G401 (cell line): ENCODE measurements around the gene CPA1. TPM values are rescaled to one million over a fixed set of nuclear protein-coding genes. Genes with fewer than 3 reads are reported as not detected.
"Not testable (repeated sequence)": the region's sequence is repeated elsewhere in the genome, so short reads cannot be mapped to it uniquely, and the experiment has no call there.

Experiments used
- DNase-seq: peaks from one replicate; pipeline ENCODE4 v3.0.0-alpha.2; 2015; ENCODE audit warnings: low spot score
- in situ Hi-C: cut with HindIII; loops from 2 replicates; pipeline ENCODE4 v1.10.0; 2016; ENCODE audit warnings: low sequenced_read_pairs, mixed read lengths
- total RNA-seq: library from RNA; depleted of rRNA; stranded (reverse); fragments of >200 nt; shearing (Covaris generic); gene quantifications from 2 replicates; pipeline ENCODE4 v1.2.3, GENCODE V29; 2014

The CPA1 gene
- total RNA-seq, 1 experiment from 2014 or later = not detected

- no peak for DNase-seq
- in situ Hi-C loops = no loop called here
These were observed 11.1 kb upstream of the CPA1 start for GRCh38 chr7:130369110-130369711.

DNA sequence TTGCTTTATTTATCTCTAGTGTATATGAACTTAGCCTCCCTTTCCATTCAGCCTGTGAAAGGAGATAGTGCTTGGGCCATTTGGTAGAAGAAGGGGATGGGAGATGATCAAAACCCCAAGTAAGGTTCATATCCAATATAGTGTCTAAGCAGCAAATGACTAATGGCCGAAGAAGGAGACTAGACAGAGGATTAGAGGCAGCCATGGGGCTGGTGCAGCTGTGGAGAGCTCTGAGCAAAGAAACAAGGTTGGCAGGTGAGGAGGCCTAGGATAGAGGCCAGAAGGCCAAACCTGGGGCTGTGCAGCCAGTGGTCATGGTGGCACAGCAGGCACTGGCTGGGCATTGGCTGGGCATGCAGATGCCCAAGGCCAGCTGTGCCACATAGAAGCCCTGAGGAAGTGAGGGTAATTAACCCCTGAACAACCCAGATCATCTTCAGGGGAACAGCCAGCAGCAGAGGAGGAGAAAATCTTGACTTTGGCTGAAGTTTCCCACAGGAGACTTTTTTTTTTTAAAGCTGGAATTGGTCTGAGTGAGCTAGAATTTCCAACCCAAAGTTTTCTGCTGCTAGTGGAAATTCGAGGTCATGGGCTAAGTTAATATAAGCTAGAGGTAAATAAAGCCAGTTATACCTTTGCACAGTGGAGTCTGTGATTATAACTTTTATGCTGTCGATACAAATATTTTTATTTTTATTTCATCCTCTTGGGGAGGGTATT is 10.3 kb upstream of the CPA1 start:
- in situ Hi-C loops = no loop called here
- DNase-seq = no peak

GRCh38 chr7:130371046-130371445 is 9.2 kb upstream of the CPA1 start:
- in situ Hi-C loops = no loop called here
- no peak for DNase-seq

DNA sequence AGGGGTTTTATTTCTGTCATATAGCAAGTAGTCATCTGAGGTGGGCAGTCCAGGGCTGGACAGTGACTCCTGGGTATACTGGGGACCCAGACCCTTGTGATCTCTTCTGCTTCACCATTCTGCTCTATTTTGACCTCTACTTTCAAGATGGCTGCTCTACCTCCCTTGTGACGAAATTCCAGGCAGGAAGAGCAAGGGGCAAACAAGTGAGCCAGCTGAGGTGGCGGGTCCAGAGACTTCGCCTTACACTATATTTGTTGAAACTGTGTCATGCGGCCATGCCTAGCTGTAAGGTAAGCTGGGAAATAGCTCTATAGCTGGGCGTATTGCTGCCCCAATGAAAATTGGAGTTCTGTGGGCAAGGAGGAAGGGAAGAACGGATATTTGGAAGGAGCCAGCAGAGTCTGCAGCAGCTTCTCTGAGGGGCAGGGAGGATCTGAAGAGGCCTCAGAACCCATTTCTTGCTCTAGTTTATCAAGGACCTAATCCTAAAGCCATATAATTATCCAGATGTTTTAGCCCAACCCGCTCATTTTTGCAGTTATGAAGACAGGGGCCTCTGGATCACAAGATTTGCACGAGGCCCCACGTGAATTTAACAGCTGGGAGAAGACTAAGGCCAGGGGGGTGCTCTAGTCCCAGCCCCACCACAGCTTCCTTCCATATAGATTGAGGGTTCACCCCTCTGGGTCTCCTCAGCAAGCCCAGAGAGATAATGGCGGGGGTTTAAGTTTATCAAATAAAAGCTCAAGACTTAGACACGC is 7.7 kb upstream of the CPA1 start:
- DNase-seq = no peak
- in situ Hi-C loops = no loop called here

DNA sequence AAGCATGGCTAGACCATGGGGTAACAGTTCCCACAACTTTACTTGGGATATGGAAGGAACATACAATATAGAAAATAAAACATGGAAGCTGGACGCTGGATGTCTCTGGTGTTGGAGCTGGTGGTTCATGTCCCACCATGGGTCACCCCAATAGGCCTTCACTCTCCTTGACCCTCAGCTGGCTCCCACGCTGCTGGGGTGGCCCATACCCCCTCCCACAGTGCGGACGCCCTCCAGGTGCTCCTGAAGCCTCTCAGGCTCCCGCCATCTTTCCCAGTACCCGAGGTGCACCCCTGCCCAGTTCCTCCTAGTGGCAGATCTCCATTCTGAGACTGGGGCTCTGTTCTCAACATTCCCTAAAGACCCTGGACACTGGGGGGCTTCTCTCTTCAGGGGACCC is 5.8 kb upstream of the CPA1 start:
- in situ Hi-C loops = no loop called here
- no peak for DNase-seq

DNA sequence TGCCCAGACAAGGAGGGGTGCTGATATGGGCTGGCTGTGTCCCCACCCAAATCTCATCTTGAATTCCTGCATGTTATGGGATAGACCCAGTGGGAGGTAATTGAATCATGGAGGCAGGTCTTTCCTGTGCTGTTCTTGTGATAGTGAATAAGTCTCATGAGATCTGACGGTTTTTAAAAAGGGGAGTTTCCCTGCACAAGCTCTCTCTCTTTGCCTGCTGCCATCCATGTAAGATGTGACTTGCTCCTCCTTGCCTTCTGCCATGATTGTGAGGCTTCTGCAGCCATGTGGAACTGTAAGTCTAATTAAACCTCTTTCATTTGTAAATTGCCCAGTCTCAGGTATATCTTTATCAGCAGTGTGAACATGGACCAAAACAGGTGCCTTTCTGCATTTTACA is 3.8 kb upstream of the CPA1 start:
- in situ Hi-C loops, DNase-seq: not testable (repeated sequence)

- no peak for DNase-seq
- in situ Hi-C loops = no loop called here
These were observed 3.1 kb upstream of the CPA1 start for GRCh38 chr7:130377178-130377577.

DNA sequence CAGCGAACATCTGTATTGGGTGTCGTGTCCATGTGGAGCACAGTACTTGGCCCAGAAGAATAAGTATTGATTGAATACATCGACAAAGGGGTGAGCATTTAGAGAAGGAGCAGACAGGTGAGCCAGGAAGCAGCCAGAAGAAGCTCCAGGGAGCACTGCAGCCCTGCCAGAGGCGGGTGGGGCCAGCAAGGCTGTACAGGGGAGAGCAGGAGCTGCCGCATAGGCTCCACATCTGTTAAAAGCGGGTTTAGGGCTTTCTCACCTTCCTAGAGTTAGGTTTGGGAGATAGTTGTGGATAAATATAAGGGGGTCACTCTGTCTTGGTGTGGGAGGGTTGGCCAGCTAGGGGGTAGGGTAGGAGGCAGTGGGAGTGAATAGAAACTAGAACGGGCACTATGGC is 1.3 kb upstream of the CPA1 start:
- DNase-seq = no peak
- in situ Hi-C loops = no loop called here

- in situ Hi-C loops = no loop called here
- DNase-seq = no peak
These were observed 768 bp upstream of the CPA1 start for GRCh38 chr7:130379532-130379920.

- in situ Hi-C loops = no loop called here
- DNase-seq = no peak
These were observed 664 bp downstream of the CPA1 start for GRCh38 chr7:130380861-130381455.

- DNase-seq = no peak
- in situ Hi-C loops = no loop called here
These were observed 1.4 kb downstream of the CPA1 start for GRCh38 chr7:130381468-130382312.

GRCh38 chr7:130383187-130383980 is 3.1 kb downstream of the CPA1 start:
- in situ Hi-C loops = no loop called here
- DNase-seq = no peak

GRCh38 chr7:130384371-130384801 is 4.1 kb downstream of the CPA1 start:
- no peak for DNase-seq
- in situ Hi-C loops = no loop called here

DNA sequence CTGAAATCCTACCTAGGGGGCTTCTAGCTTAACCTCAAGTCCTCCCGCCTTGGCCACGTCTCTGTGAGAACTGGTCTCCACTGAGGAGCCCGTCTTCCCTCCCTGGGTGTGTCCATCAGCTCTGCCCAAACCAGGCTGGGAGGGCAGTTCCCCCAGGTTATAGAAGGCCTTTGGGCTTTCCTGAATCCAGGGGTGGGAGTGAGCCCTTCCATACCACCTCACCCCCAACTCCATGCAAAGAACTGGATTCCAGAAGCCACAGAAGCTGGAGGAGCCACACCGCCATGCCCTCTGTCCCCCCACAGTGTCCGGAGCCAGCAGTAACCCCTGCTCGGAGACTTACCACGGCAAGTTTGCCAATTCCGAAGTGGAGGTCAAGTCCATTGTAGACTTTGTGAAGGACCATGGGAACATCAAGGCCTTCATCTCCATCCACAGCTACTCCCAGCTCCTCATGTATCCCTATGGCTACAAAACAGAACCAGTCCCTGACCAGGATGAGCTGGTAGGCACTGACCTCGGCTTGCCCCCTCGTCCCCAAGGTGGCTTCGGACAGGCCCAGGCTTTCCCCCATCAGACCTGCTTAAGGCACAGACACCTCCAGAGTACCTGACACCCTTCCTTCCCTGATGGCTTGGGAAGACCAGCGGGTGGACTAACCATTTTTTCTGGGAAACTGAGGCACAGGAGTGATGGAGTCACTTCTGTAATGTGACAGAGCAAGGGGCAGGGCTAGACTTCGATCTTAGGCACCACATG is 4.7 kb downstream of the CPA1 start:
- DNase-seq = no peak
- in situ Hi-C loops = no loop called here

- in situ Hi-C loops = no loop called here
- DNase-seq = no peak
These were observed 5.3 kb downstream of the CPA1 start for GRCh38 chr7:130385600-130386066.

DNA sequence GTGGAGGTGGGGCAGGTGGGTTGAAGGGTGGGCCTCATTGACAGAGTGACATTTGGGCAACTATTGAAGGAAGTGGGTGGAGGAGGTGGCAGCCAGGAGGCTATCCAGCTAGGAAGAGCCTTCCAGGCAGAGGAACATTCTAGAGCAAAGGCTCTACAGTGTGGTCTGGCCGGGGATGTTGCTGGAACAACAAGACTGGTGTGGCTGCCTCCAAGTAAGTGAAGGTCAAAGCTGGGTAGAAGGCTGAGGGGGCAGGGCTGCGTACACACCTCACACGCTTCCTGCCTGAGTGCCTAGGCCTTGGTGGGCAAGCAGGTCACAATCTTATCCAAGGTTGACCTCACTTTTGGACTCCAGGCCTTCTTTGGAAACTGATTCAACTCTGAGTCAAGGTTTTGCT is 6.6 kb downstream of the CPA1 start:
- in situ Hi-C loops = no loop called here
- DNase-seq = no peak

DNA sequence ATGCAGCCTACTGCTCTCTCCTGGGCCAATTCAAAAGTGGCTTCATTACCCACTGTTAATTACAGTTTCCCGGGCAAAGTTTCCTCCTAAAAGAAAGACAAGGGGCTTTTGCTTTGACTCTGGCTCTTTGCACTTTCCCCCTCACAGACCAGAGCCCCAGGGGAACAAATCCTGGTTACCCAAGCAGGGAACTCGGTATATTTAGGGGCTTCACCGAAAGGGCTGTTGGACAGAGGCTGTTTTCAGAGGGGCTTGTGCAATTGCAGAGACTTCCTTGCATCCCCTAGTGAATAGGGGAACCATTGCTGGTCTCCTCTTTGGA is 7.0 kb downstream of the CPA1 start:
- DNase-seq = no peak
- in situ Hi-C loops = no loop called here
